PFSK-1 (cell line): ENCODE measurements around the gene NRDC.

ENCODE experiments used
- POLR2AphosphoS5 ChIP-seq: IDR thresholded peaks from 2 replicates; pipeline ENCODE4 v1.6.1; 2012; ENCODE audit warnings: low read depth, mild to moderate bottlenecking, control low read depth, low read length, moderate library complexity
- TAF1 ChIP-seq: IDR thresholded peaks from 2 replicates; pipeline ENCODE4 v1.6.1; 2012; ENCODE audit warnings: low read length, control low read depth, borderline replicate concordance; ENCODE audit not compliant: insufficient read depth
- TF ChIP-seq, protein P1 (sequence below), 2 experiments: IDR thresholded peaks; 2 replicates each; pipeline versions ENCODE4 v1.6.1 to v1.8.0; 2011 to 2012; ENCODE audit warnings: low read depth in 2 of 2, low read length in 2 of 2, control low read depth in 1 of 2, inconsistent platforms in 1 of 2, mild to moderate bottlenecking in 1 of 2, moderate library complexity in 1 of 2; ENCODE audit not compliant: insufficient read depth in 1 of 2

GRCh38 chr1:51755437-51755836 lies 123.1 kb downstream of the NRDC start:
- TF ChIP-seq, protein P1, sequence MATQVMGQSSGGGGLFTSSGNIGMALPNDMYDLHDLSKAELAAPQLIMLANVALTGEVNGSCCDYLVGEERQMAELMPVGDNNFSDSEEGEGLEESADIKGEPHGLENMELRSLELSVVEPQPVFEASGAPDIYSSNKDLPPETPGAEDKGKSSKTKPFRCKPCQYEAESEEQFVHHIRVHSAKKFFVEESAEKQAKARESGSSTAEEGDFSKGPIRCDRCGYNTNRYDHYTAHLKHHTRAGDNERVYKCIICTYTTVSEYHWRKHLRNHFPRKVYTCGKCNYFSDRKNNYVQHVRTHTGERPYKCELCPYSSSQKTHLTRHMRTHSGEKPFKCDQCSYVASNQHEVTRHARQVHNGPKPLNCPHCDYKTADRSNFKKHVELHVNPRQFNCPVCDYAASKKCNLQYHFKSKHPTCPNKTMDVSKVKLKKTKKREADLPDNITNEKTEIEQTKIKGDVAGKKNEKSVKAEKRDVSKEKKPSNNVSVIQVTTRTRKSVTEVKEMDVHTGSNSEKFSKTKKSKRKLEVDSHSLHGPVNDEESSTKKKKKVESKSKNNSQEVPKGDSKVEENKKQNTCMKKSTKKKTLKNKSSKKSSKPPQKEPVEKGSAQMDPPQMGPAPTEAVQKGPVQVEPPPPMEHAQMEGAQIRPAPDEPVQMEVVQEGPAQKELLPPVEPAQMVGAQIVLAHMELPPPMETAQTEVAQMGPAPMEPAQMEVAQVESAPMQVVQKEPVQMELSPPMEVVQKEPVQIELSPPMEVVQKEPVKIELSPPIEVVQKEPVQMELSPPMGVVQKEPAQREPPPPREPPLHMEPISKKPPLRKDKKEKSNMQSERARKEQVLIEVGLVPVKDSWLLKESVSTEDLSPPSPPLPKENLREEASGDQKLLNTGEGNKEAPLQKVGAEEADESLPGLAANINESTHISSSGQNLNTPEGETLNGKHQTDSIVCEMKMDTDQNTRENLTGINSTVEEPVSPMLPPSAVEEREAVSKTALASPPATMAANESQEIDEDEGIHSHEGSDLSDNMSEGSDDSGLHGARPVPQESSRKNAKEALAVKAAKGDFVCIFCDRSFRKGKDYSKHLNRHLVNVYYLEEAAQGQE (IDR thresholded peaks at IDR 0.05; ENCODE audit: insufficient read depth in 1 of 2, low read depth in 2 of 2, low read length in 2 of 2): no peak
- TF ChIP-seq POLR2AphosphoS5: no peak
- TF ChIP-seq TAF1: no peak
